Type B pancreatic cell (in vitro differentiated cells): ENCODE data around the gene FOCAD. TPM values are rescaled to one million over a fixed set of nuclear protein-coding genes. Genes with fewer than 3 reads are reported as not detected.
"Not testable (repeated sequence)": the region's sequence is repeated elsewhere in the genome, so short reads cannot be mapped to it uniquely, and the experiment has no call there.

Source experiments
- DNase-seq: peaks from one replicate; pipeline ENCODE4 v3.0.0; 2021; ENCODE audit warnings: mixed read lengths; ENCODE audit not compliant: unreplicated experiment; ENCODE audit errors: extremely low spot score
- H3K27ac Mint-ChIP-seq: 2 replicates; pipeline ENCODE4 v1.8.0; 2021; ENCODE audit warnings: mild to moderate bottlenecking, mixed read lengths
- H3K27me3 Mint-ChIP-seq: 2 replicates; pipeline ENCODE4 v1.8.0; 2021; ENCODE audit warnings: mixed read lengths
- H3K36me3 Mint-ChIP-seq: 2 replicates; pipeline ENCODE4 v1.8.0; 2021; ENCODE audit warnings: mixed read lengths
- H3K4me1 Mint-ChIP-seq: one replicate; pipeline ENCODE4 v1.8.0; 2021; ENCODE audit warnings: mixed read lengths; ENCODE audit not compliant: unreplicated experiment
- H3K4me3 Mint-ChIP-seq: 2 replicates; pipeline ENCODE4 v1.8.0; 2021; ENCODE audit warnings: mild to moderate bottlenecking, mixed read lengths
- H3K9me3 Mint-ChIP-seq: 2 replicates; pipeline ENCODE4 v1.8.0; 2021; ENCODE audit warnings: mixed read lengths
- total RNA-seq: library from RNA; stranded (reverse); gene quantifications from 2 replicates; pipeline ENCODE4 v1.2.1, GENCODE V29; 2021; ENCODE audit warnings: low replicate concordance
- TF ChIP-seq, protein P1 (sequence below): fragments of 200-600 bp; sonication (generic); conservative IDR thresholded peaks from 2 replicates; pipeline ENCODE4 v1.5.0; 2021; ENCODE audit warnings: antibody characterized with exemption, mild to moderate bottlenecking

Gene FOCAD
- total RNA-seq, 1 donor from 2014 or later: 51.0 TPM

DNA sequence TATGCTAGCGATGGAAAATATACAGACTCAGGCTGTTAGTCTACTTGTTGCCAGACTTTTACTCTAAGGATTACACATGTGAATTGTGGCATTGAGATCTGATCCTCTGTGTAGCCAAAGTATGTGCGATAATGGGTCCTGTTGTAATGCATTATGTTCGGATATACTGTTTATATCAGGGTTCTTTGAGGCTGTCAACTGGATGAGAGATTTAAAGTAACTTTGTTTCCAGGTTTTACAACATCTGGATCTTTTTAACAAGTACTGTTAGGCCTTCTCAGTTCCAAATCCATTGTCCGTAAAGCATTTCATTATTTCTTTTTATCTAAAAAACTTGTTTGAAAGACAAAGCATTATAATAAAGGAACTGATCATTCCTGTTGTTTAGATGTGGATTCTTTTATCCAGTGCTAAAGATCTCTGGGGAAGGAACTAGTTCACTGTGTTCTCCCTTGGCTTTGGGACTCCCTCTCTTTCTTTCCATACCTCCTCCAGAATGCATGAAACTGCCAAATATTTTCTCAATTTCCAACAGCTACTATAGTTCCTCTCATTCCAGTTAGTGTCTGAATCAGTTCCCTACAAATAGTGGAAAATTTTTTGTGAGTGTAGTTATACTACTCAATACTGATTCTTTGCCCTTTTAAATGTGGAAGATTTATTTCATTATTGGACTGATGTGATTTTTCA, 278.6 kb downstream of the FOCAD start:
- Mint-ChIP-seq H3K4me3 (no peak overlapping the region), H3K4me1 (no peaks in the 10 kb centered on the region), H3K36me3 (peaks cover 27% of the 10 kb centered on the region), H3K9me3 (no peaks in the 10 kb centered on the region), H3K27ac (no peak overlapping the region), H3K27me3 (no peaks in the 10 kb centered on the region)
- TF ChIP-seq, protein P1, sequence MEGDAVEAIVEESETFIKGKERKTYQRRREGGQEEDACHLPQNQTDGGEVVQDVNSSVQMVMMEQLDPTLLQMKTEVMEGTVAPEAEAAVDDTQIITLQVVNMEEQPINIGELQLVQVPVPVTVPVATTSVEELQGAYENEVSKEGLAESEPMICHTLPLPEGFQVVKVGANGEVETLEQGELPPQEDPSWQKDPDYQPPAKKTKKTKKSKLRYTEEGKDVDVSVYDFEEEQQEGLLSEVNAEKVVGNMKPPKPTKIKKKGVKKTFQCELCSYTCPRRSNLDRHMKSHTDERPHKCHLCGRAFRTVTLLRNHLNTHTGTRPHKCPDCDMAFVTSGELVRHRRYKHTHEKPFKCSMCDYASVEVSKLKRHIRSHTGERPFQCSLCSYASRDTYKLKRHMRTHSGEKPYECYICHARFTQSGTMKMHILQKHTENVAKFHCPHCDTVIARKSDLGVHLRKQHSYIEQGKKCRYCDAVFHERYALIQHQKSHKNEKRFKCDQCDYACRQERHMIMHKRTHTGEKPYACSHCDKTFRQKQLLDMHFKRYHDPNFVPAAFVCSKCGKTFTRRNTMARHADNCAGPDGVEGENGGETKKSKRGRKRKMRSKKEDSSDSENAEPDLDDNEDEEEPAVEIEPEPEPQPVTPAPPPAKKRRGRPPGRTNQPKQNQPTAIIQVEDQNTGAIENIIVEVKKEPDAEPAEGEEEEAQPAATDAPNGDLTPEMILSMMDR: no peak
- no peak for DNase-seq

DNA sequence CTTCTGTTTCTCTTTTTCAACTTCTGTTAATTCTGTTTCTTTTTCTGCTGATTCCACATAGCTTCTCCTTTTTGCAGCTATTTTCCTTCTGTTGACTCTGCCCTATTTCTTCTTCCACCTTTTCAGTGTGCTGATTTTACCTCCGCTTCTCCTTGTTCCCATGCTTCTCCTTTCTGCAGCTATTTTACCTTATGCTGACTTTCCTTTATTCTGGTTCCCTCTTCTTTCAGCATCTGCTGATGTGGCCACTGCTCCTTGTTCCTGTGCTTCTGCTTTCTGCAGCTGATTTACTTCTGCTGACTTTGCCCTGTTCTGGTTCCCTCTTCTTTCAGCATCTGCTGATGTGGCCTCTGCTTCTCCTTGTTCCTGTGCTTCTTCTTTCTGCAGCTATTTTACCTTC, 288.6 kb downstream of the FOCAD start:
- no peak for DNase-seq
- Mint-ChIP-seq H3K27me3 (no peaks in the 10 kb centered on the region), H3K36me3 (peaks cover 27% of the 10 kb centered on the region), H3K27ac (no peak overlapping the region), H3K4me1 (no peaks in the 10 kb centered on the region), H3K9me3 (no peaks in the 10 kb centered on the region), H3K4me3 (no peak overlapping the region)
- TF ChIP-seq, protein P1: no peak

DNA sequence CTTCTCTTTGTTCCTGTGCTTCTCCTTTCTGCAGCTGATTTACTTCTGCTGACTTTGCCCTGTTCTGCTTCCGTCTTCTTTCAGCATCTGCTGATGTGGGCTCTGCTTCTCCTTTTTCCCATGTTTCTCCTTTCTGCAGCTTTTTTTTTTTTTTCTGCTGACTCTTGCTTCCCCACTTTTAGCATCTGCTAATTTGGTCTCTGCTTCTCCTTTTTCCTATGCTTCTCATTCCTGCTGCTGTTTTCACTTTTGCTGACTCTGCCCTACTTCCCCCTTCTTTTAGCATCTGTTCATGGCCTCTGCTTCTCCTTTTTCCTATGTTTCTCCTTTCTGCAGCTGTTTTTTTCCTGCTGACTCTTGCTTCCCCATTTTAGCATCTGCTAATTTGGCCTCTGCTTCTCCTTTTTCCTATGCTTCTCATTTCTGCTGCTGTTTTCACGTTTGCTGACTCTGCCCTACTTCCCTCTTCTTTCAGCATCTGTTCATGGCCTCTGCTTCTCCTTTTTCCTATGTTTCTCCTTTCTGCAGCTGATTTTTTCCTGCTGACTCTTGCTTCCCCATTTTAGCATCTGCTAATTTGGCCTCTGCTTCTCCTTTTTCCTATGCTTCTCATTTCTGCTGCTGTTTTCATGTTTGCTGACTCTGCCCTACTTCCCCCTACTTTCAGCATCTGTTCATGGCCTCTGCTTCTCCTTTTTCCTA, 289.3 kb downstream of the FOCAD start:
- H3K27ac Mint-ChIP-seq, DNase-seq, H3K4me1 Mint-ChIP-seq, H3K9me3 Mint-ChIP-seq, H3K4me3 Mint-ChIP-seq, H3K27me3 Mint-ChIP-seq: not testable (repeated sequence)
- H3K36me3 Mint-ChIP-seq: peaks cover 30% of the 10 kb centered on the region

DNA sequence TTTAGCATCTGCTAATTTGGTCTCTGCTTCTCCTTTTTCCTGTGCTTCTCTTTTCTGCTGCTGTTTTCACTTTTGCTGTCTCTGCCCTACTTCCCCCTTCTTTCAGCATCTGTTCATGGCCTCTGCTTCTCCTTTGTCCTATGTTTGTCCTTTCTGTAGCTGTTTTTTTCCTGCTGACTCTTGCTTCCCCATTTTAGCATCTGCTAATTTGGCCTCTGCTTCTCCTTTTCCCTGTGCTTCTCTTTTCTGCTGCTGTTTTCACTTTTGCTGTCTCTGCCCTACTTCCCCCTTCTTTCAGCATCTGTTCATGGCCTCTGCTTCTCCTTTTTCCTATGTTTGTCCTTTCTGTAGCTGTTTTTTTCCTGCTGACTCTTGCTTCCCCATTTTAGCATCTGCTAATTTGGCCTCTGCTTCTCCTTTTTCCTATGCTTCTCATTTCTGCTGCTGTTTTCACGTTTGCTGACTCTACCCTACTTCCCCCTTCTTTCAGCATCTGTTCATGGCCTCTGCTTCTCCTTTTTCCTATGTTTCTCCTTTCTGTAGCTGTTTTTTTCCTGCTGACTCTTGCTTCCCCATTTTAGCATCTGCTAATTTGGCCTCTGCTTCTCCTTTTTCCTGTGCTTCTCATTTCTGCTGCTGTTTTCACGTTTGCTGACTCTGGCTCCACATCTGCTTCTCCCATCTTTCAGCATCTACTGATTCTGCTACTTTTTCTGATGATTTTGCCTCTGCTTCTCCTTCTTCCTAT, 290.3 kb downstream of the FOCAD start:
- not testable (repeated sequence) for H3K27me3 Mint-ChIP-seq, H3K4me1 Mint-ChIP-seq, H3K9me3 Mint-ChIP-seq, H3K4me3 Mint-ChIP-seq, DNase-seq, H3K27ac Mint-ChIP-seq
- H3K36me3 Mint-ChIP-seq: peaks cover 36% of the 10 kb centered on the region

DNA sequence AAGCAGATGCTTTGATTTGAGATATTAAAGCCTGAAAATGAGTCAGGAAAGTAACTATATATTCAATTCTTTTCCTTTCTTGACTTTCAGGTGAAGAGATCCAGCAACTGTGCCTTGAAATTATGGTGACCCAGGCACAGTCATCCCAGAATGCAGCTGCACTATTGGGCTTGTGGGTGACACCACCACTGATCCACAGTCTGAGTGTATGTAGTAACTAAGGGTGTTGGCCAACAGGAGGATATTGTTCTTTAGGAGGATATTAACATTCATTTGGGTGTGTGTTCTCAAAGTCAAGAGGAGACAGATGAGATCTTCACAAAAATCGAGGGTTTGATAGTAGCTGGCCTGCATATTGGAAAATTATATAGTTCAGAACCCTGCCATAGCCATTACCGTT, 294.2 kb downstream of the FOCAD start:
- TF ChIP-seq, protein P1: no peak
- no peaks in the 10 kb centered on the region for H3K9me3 Mint-ChIP-seq
- no peak overlapping the region for H3K27ac Mint-ChIP-seq
- peaks cover 10% of the 10 kb centered on the region for H3K4me1 Mint-ChIP-seq
- H3K36me3 Mint-ChIP-seq: peaks cover 28% of the 10 kb centered on the region
- no peak overlapping the region for H3K4me3 Mint-ChIP-seq
- DNase-seq: no peak
- no peaks in the 10 kb centered on the region for H3K27me3 Mint-ChIP-seq

DNA sequence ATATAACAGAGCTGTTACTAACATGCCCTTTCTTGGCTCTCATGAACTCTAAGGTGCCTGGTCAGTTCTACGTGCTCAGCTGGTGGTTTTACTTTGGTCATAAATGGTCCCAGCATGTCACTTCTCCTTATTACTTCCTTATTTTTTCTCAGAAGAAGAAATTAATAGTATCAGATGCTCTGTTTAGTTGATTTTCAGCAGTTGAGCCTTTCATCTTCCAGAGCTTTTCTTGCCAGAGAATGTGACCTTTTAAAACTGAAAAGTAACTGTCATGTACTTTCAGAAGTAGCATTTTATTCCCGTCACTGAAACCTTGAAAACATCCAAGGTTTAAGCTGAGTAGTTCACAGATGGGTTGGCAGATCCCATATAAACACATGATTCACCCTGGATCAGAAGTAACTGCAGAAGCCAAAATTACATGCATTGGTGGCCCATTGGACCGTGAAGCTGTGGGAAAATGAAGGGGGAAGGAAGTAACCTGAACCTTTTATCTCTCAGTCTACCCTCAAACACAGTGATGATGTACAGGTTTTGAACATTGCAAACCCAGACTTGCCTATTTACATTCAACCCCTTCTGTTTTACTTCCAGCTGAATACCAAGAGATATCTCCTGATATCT, 296.9 kb downstream of the FOCAD start:
- TF ChIP-seq, protein P1: no peak
- no peak overlapping the region for H3K4me3 Mint-ChIP-seq
- H3K27me3 Mint-ChIP-seq: no peaks in the 10 kb centered on the region

More for the DNA sequence above, 296.9 kb downstream of the FOCAD start:
- Mint-ChIP-seq H3K9me3 (no peaks in the 10 kb centered on the region), H3K36me3 (peaks cover 21% of the 10 kb centered on the region), H3K4me1 (peaks cover 10% of the 10 kb centered on the region), H3K27ac (no peak overlapping the region)
- no peak for DNase-seq
